K562 (cell line): ENCODE data around the gene WASF3. TPM values are rescaled to one million over a fixed set of nuclear protein-coding genes. Genes with fewer than 3 reads are reported as not detected.

Source experiments
- ATAC-seq: fragments of 200-7000 bp; cut with Tn5 transposase; 3 replicates; pipeline ENCODE4 v1.9.1; 2020; ENCODE audit warnings: moderate library complexity
- BruUV-seq: library from RNA; stranded (reverse); fragments of 400-500 nt; replicated peaks from 2 replicates; lab custom pipeline; 2021; lab: Mats Ljungman, UMichigan
- CTCF ChIA-PET: fragments of 300-600 bp; formaldehyde crosslinking; extraction: SDS; loops from one replicate; lab custom pipeline; 2021; ENCODE audit warnings: low intra/inter-chr PET ratio; lab: Yijun Ruan, JAX
- POLR2A ChIA-PET: fragments of 300-600, 350-650 bp; sonication (Branson Sonifier 250); formaldehyde crosslinking; extraction: SDS; loops from one replicate; lab custom pipeline; 2021; ENCODE audit warnings: antibody characterized with exemption, inconsistent platforms; lab: Yijun Ruan, JAX
- DNase-seq, 4 experiments: peaks; one replicate each; pipeline versions ENCODE4 v3.0.0 to v3.0.0-alpha.2; 2011 to 2018; ENCODE audit warnings: low spot score in 3 of 4, mixed read lengths in 3 of 4; ENCODE audit errors: extremely low read depth in 1 of 4
- FAIRE-seq: peaks from 2 replicates; lab custom pipeline; 2011; peaks lifted over from hg19 to GRCh38; lab: Jason Lieb, UNC
- H2AFZ ChIP-seq: 2 replicates; pipeline ENCODE4 v1.6.0; 2011; ENCODE audit warnings: low read depth, low read length, control low read depth, inconsistent platforms
- H3K27ac ChIP-seq: fragments of 200-600 bp; 3 replicates; pipeline ENCODE4 v1.8.0; 2011; ENCODE audit warnings: low read depth, mild to moderate bottlenecking, control low read depth, inconsistent platforms, low read length, moderate library complexity, mixed read lengths; ENCODE audit errors: extremely low read depth
- H3K27me3 ChIP-seq, 2 experiments: fragments of 300-600 bp in 1 of 2; 2 replicates in 1 of 2; 3 replicates in 1 of 2; pipeline versions ENCODE4 v1.6.0 to v1.8.0; 2011; ENCODE audit warnings: inconsistent platforms in 2 of 2, low read length in 2 of 2, mild to moderate bottlenecking in 1 of 2, mixed read lengths in 1 of 2, moderate library complexity in 1 of 2; ENCODE audit not compliant: control insufficient read depth in 2 of 2, insufficient read depth in 2 of 2
- H3K36me3 ChIP-seq: fragments of 300-600 bp; 3 replicates; pipeline ENCODE4 v1.8.0; 2011; ENCODE audit warnings: mild to moderate bottlenecking, low read length, inconsistent platforms; ENCODE audit not compliant: control insufficient read depth, insufficient read depth
- H3K4me1 ChIP-seq, 2 experiments: fragments of 200-600 bp in 1 of 2; replicated peaks in 1 of 2; 2 replicates in 1 of 2; 3 replicates in 1 of 2; pipeline versions ENCODE4 v1.5.1 to v1.8.0; 2011; ENCODE audit warnings: inconsistent platforms in 2 of 2, low read length in 2 of 2, mild to moderate bottlenecking in 1 of 2, mixed read lengths in 1 of 2, moderate library complexity in 1 of 2; ENCODE audit not compliant: control insufficient read depth in 2 of 2, insufficient read depth in 2 of 2
- H3K4me2 ChIP-seq: 2 replicates; pipeline ENCODE4 v1.6.1; 2011; ENCODE audit warnings: low read length, control low read depth, inconsistent platforms, mixed read lengths; ENCODE audit not compliant: insufficient read depth
- H3K4me3 ChIP-seq: fragments of 200-600 bp; sonication (generic), shearing (Covaris generic); 2 replicates; pipeline ENCODE4 v1.5.1; 2016; ENCODE audit warnings: control low read depth, inconsistent platforms
- H3K79me2 ChIP-seq: fragments of 200-600 bp; 3 replicates; pipeline ENCODE4 v1.8.0; 2011; ENCODE audit warnings: low read length, inconsistent platforms; ENCODE audit not compliant: control insufficient read depth, insufficient read depth
- H3K9ac ChIP-seq, 2 experiments: 2 replicates each; pipeline versions ENCODE4 v1.6.0 to v1.6.1; 2011; ENCODE audit warnings: low read depth in 2 of 2, low read length in 2 of 2, control low read depth in 1 of 2, inconsistent platforms in 1 of 2, mild to moderate bottlenecking in 1 of 2, mixed read lengths in 1 of 2; ENCODE audit not compliant: insufficient read depth in 1 of 2
- H3K9me1 ChIP-seq: one replicate; pipeline ENCODE4 v1.6.0; 2011; ENCODE audit warnings: inconsistent platforms, mild to moderate bottlenecking, low read length, moderate library complexity; ENCODE audit not compliant: control insufficient read depth, insufficient read depth
- H3K9me3 ChIP-seq: replicated peaks from 2 replicates; pipeline ENCODE4 v1.5.1; 2011; ENCODE audit warnings: low read depth, low read length, inconsistent platforms; ENCODE audit not compliant: control insufficient read depth, insufficient read depth
- H4K20me1 ChIP-seq: replicated peaks from 2 replicates; pipeline ENCODE4 v1.6.1; 2011; ENCODE audit warnings: low read length, inconsistent platforms, mixed read lengths; ENCODE audit not compliant: control insufficient read depth, insufficient read depth
- CHD1 ChIP-seq: fragments of 200-600 bp; sonication (generic); IDR thresholded peaks from one replicate; pipeline ENCODE4 v1.6.1; 2012; ENCODE audit warnings: mild to moderate bottlenecking, moderate library complexity, low read length, inconsistent platforms
- HDAC3 ChIP-seq: fragments of 450-650 bp; IDR thresholded peaks from 2 replicates; pipeline ENCODE4 v1.6.1; 2018; ENCODE audit warnings: borderline replicate concordance, mild to moderate bottlenecking, moderate library complexity; ENCODE audit not compliant: partially characterized antibody
- KLF6 ChIP-seq: fragments of 250-450 bp; sonication (Bioruptor Pico); IDR thresholded peaks from 2 replicates; pipeline ENCODE4 v1.4.0; 2020; ENCODE audit warnings: mild to moderate bottlenecking, moderate library complexity, borderline replicate concordance
- PURB ChIP-seq: sonication (generic); formaldehyde crosslinking; IDR thresholded peaks from 2 replicates; pipeline ENCODE4 v1.9.0; 2021; ENCODE audit warnings: low read depth, mild to moderate bottlenecking, missing genetic modification reagents
- SLC30A9 ChIP-seq: fragments of 250-450 bp; sonication (Bioruptor Pico); IDR thresholded peaks from 2 replicates; pipeline ENCODE4 v1.8.0; 2022; ENCODE audit warnings: mild to moderate bottlenecking, moderate library complexity
- ZNF3 ChIP-seq: fragments of 250-450 bp; sonication (Bioruptor Pico); IDR thresholded peaks from 2 replicates; pipeline ENCODE4 v1.5.0; 2021; ENCODE audit warnings: mild to moderate bottlenecking, moderate library complexity
- WGBS: fragments of 100-300 bp; shearing (Covaris generic); methylation state at CpG from one replicate; pipeline ENCODE4 v1.1.6; 2016; ENCODE audit warnings: low coverage, mixed read lengths; ENCODE audit not compliant: insufficient coverage; ENCODE audit errors: missing lambda C conversion rate; 5-methylcytosine and 5-hydroxymethylcytosine counted together
- in situ Hi-C: fragments of 300-500 bp; cut with MboI; formaldehyde crosslinking; loops from 4 replicates; pipeline ENCODE4 v1.15.0; 2018; ENCODE audit warnings: inconsistent platforms, mixed read lengths
- intact Hi-C: fragments of 100-400 bp; cut with micrococcal nuclease; formaldehyde crosslinking; loops from 2 replicates; pipeline ENCODE4 v1.14.2; 2022
- polyA plus RNA-seq, 8 experiments: library from polyadenylated mRNA; depleted of rRNA in 4 of 8; stranded (reverse) in 5 of 8; unstranded in 3 of 8; fragments of >200 nt; fragmentation: Nextera tagmentation in 2 of 8; fragmentation: Illumina TruSeq in 1 of 8; extraction: Ambion mirVana in 2 of 8; extraction: Trizol in 1 of 8; gene quantifications; 2 replicates each; pipeline versions ENCODE4 v1.2.1 to v1.2.3, GENCODE V29; 2011 to 2014; ENCODE audit warnings: inconsistent platforms in 1 of 8, missing spikeins in 1 of 8
- total RNA-seq, 7 experiments: library from RNA; depleted of rRNA in 6 of 7; stranded (reverse); fragments of >200 nt in 6 of 7; fragmentation: Illumina TruSeq in 2 of 7; extraction: Trizol in 2 of 7; gene quantifications; 2 replicates each; pipeline versions ENCODE4 v1.2.1 to v1.2.3, GENCODE V29; 2011 to 2021; ENCODE audit warnings: low replicate concordance in 1 of 7
- TF ChIP-seq, protein P1 (sequence below): fragments of 450-650 bp; formaldehyde crosslinking; IDR thresholded peaks from 2 replicates; pipeline ENCODE4 v1.4.0; 2020; ENCODE audit warnings: mild to moderate bottlenecking, mixed read lengths

The WASF3 gene
- total and polyA plus RNA-seq, 9 of the 15 experiments (the other 6 are each of a cell fraction or from before 2014, with no cell fraction given): 0.04 to 0.43 (median 0.11) TPM

DNA sequence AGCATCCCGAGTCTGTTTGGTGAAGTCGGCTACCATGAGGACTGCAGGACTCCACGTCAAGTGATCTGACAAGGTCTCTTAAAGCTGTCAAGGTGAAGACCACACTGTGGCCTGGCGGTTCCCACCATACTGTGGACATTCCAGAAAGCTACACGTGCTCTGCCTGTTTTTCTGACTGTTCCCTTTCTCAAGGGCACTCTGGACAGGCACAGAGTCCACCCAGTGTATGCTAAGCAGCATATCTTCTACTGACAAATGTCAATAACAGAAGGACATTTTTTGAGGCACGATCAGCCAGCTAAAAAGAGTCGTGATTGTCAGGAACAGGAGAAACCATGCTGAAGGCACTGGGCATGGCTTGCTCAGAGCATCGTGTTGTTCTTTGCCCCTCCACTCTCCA, 12.8 kb upstream of the WASF3 start:
- CTCF ChIA-PET: no interaction called here
- DNase-seq (no peak), FAIRE-seq (no peak), ATAC-seq (no peak)
- no TSS peak for BruUV-seq
- no peaks in the 10 kb centered on the region for H3K9me1 ChIP-seq
- no peak overlapping the region for H3K27ac ChIP-seq
- POLR2A ChIA-PET: interaction anchor here (1.2 kb wide), 1 partner anchor 10 kb away, joined by 4 read pairs; no protein-coding TSS in a partner anchor
- intact Hi-C loops: no loop called here
- peaks cover 0 to 6% of the 10 kb centered on the region in 2 experiments; a peak in 1 of 5 replicates for H3K27me3 ChIP-seq
- no peaks in the 10 kb centered on the region for H3K79me2 ChIP-seq
- under 1% methylated on average over 8 of the region's 8 CpGs for WGBS
- no peaks in the 10 kb centered on the region for H3K4me1 ChIP-seq
- H3K9ac ChIP-seq: no peak overlapping the region
- H4K20me1 ChIP-seq: no peaks in the 10 kb centered on the region
- H2AFZ ChIP-seq: no peak overlapping the region
- no peak overlapping the region for H3K4me3 ChIP-seq
- no peaks in the 10 kb centered on the region for H3K9me3 ChIP-seq
- H3K4me2 ChIP-seq: no peak overlapping the region
- TF ChIP-seq ZNF3: no peak
- TF ChIP-seq SLC30A9 (CRISPR knock-in tag): no peak
- no peak for TF ChIP-seq PURB (CRISPR knock-in tag)
- no peak for TF ChIP-seq CHD1
- no peak for TF ChIP-seq KLF6
- TF ChIP-seq, protein P1, sequence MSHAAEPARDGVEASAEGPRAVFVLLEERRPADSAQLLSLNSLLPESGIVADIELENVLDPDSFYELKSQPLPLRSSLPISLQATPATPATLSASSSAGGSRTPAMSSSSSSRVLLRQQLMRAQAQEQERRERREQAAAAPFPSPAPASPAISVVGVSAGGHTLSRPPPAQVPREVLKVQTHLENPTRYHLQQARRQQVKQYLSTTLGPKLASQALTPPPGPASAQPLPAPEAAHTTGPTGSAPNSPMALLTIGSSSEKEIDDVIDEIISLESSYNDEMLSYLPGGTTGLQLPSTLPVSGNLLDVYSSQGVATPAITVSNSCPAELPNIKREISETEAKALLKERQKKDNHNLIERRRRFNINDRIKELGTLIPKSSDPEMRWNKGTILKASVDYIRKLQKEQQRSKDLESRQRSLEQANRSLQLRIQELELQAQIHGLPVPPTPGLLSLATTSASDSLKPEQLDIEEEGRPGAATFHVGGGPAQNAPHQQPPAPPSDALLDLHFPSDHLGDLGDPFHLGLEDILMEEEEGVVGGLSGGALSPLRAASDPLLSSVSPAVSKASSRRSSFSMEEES (CRISPR knock-in tag): no peak
- TF ChIP-seq HDAC3: no peak
- in situ Hi-C loops: no loop called here
- no peaks in the 10 kb centered on the region for H3K36me3 ChIP-seq
